GM18498 (cell line): ENCODE results near the gene PSAP.

ENCODE experiments used
- ATAC-seq: cut with Tn5 transposase; IDR thresholded peaks from one replicate; pipeline ENCODE4 v1.9.1; 2021; ENCODE audit warnings: mild to moderate bottlenecking, moderate library complexity; ENCODE audit not compliant: unreplicated experiment

PSAP gene

DNA sequence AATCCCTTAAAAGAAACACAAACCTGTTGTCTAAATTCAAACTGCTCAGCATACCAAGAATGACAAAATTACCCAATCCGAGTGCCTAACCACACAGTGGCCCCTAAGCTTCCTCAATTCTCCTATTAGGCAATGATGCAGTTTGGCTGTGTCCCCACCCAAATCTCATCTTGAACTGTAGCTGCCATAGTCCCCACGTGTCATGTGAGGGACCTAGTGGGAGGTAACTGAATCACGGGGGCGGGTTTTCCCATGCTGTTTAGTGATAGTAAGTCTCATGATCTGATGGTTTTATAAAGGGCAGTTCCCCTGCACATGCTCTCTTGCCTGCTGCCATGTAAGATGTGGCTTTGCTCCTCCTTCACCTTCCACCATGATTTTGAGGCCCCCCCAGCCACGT lies 21.9 kb downstream of the PSAP start:
- ATAC-seq, result no peak

DNA sequence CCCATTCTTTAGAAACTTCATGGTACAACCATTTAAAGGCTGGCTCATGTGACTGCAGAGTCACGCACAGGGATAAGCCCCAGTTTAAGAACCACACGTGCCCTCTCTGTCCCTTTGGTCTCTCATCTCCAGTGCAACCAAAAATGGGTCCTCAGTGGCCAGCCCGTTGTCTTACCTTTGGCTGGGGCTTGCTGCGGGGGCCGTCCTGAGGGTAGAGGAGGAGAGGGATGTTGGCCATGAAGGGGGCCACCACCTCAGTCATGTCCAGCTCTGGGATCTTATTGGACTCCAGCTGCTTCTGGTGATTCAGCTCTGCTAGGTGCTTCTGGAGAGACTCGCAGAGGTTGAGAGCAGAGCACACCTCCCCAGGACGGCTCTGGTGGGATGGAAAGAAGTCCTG lies 22.3 kb downstream of the PSAP start:
- no peak for ATAC-seq

DNA sequence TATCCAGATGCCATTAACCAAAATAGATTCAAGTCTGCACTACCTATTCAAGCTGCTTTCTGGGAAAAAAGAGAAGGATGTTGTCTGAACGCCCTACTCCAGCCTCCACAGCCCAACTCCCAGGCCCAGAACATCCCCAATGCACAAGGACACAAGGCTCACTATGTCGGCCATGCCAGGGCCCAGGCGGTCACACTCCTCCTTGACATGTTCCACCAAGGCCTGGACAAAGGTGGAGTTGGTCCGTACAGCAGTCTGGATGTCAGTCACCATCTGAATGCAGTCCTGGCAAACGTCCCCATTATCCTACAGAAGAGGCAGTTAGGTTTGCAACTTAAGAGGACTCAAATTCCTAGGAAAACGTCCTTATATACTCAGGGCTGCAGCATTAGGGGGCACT lies 23.2 kb downstream of the PSAP start:
- no peak for ATAC-seq

DNA sequence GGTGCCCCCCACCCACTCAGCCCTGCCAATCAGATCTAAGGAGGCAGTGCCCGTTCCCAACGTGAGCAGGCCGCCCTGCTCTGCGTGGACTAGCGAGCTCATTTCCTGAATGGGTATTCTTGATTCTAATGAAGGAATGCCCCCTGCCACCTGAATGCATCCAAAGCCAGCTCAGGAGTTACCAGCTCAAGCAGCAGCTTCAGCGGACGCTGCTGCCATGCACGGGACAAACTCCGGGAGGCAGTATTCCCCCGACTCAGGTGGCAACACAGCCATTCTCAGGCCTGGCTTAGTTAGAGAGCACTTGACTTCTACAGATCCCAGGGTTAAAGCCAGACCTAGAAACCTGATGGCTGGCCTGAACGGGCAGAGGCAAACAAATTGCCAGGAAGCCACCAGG lies 25.8 kb downstream of the PSAP start:
- no peak for ATAC-seq

DNA sequence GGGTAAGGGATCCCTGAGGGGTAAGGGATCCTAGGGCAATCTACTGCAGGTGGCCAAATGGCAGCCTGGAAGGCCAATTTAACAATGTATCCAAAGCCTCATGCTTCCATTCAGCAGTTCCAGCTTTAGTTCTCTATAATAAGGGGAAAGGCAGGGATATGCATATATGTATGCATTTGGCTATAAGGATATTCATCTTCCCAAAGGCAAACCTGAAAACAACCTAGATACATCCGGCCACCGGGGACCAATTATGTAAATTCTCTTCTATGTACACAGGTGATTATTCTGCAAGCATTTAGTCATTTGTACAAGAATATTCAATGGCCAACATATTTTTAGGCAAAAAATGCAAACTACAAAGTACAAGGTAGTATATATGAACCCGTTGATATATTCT lies 26.7 kb downstream of the PSAP start:
- no peak for ATAC-seq

DNA sequence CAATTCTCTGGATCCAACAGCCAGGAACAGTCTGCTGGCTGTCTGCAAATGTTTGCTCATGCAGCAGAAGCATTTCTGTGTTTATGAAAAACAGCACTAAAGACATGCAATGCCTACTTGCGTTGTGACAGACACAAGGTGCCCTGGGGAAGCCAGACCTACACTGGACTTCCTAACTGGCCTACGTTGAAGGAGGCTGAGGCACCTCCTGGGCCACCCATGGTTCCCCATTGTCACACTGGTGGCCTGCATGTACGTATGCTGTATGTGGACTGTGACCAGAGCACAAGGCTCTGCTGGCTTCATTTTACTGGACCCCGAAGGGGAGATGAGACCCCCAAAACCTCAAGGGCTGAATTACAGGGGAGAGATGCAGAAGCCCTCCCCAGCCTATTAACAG lies 27.7 kb downstream of the PSAP start:
- ATAC-seq, result no peak

DNA sequence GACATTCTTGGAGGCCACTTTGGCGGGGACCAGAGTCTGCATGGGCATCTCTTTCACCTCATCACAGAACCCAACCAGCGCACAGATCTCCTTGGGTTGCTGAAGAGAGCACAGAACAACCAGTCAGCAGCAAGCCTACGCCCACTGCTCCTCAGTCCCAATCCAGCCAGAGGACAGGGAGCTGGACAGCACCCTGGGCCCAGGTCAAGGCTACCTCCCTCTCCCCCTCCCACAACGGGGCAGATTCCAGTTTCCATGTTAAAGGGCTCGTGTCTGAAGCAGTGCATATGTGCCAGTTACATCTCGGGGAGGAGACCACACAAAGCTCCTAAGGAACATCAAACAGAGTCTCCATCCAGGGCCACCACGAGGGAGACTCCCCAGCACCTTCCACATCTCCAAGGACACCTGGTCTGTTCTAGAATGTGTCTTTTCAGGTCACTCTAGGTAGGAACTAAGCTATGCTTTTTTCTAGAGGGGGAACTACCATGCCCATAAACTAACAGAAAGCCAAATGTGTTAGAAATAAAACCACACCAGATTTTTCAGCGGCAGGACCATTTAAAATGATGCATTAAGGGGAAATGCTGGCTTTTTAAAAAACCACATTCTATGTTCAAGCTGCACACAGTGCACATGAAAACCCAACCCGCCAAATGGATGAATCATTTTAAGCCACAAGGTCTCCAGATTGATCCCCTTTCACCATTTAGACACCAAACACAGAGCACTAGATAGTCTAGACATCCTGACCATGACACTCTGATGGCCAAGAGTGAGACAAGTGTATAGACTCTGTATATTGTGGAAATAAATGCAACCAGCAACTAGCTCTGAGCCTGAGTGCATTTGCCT lies 28.9 kb downstream of the PSAP start:
- ATAC-seq, result no peak

DNA sequence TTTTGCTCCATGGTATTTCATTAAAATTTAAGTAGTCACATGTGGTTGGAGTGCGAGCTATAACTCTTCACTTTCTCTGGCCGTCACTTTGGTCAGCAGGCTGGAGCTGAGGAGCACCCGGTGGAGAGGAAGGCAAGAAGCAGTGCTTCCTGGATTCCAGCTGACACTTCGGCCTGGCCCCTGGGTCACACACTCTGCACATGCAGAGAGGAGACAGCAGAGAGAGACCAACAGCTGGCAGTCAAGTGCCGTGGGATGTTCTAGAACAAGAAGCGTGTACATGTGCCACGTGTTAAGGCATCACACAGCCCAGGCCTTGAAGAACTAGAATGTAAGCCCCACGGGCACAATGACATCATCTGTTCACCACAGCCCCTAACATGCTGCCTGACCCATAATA lies 30.1 kb downstream of the PSAP start:
- no peak for ATAC-seq

DNA sequence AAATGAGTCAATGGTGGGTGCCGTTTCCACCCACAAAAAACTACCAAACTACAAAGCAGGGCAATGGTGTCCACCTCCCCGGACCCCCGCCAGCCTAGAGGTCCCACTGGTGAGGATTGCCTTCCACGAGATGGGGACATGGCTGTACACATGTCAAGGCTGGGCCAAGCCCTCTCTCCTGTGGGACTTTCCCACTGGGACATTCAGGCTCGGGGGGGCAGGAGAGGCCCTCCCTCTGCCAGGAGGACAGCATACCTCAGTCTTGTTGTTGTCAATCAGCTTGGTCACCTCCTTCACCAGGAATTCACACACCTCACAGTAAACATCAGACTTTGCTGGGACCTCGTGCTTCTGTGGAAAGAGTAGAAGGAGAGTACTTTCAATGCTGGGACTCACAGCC lies 31.1 kb downstream of the PSAP start:
- ATAC-seq, result no peak

DNA sequence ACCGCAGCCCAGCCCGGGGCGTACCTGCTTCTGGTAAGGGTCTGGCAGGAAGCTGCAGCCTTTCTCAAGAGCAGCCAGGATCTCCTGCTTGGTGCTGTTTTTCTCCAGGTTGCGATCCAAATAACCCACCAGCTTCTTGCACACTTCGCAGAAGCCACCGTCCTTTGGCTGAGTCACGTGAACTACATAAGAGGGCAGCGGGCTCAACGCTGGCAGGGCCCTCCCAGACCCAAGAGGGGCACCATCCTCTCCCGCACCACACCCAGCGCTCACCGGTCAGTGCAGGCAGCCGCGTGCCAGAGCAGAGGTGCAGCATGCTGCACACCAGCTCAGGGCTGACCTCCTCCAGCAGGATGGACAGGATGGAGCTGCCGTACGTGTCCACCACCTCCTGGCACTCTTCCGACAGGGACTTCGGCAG lies 31.6 kb downstream of the PSAP start:
- ATAC-seq, result no peak

DNA sequence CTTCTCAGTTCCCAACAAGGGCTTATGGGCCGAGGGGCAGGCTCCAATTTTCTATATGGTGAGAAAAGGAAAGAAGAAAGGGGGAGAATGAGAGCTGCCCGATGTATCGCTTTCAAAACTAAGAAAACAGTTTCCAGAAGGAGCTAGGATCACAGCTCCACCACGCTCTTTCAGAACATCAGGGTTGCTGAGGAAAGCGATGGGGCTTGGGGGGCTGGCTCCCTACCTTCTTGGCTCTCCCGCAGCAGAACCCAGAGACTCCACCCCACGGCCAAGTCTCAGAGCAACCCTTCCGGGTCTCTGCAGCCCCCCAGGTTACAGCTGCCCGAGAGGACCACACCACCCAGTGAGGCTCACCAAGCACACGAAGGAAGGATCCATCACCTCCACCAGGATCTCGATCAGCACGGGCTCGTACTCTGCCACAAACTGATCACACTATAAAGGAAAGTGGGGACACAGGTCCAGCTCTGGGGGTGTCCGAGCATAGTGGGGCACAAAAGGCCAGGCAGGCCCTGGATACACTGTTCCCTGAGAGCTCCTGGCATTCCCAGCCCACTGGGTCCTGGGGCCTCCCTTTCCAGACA lies 32.3 kb downstream of the PSAP start:
- no peak for ATAC-seq

DNA sequence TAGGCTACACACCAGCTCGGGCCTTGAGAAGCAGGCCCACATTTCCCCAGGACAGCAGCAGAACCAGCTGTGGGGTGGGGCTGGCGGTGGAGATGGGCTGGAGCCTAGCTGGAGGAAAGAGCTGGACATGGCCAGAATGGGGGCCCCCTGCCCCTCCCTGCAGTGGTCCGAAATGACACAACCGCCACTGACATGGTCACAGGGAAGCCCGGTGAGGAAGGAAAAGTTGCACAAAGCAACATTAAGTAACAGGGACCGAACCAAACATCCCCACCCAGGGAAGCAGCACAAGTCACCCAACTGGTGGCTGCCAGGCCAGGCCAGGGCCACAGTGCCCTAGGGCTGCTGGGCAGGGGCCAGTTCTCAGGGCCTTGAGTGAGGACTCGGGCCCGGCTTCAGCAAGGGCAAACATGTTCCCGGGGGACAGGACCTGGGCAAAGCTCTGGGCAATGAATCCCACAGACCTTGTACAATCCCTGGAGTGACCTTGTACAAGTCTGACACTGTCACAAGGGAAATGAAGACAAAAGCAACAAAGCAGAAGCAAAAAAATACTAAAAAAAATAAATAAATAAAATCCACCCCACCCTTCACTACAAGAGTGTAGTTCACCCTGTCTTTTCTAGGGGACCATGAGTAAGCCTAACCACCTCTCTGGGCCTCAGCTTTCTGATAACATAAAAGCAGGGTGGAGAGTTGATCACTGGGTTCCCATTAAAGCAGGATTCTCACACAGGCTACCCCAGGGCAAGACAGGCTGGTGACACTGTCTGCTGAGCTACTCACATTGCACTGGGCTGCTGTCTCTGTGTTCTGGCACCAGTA lies 33.0 kb downstream of the PSAP start:
- no peak for ATAC-seq

DNA sequence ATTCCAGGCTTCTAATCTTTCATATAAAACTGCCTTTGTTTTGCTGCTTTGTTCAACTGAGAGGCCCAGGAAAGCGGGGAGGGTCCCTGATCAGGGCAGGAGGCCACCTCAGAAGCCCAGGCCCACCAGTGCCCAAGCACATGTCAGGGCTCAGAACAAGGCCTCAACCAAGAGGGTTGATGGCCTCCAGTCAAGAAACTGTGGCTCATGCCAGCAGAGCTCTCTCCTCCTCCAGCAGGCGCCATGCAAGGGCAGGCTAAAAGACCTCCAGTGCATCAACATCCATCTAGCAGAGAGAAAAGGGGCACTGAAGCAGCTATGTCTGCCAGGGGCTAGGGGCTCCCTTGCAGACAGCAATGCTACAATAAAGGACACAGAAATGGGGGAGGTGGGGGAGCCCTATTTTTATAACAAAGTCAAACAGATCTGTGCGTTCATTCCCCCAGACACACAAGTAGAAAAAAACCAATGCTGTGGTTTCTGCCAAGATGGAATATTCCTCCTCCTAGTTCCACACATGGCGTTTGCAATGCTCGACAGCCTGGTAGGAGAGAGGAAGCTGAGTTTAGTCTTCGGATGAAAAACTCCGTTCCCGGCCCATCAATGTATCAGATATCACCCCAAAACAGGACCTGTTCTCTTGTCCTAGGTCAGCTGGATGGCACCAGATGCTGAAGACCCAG lies 34.0 kb downstream of the PSAP start:
- no peak for ATAC-seq

DNA sequence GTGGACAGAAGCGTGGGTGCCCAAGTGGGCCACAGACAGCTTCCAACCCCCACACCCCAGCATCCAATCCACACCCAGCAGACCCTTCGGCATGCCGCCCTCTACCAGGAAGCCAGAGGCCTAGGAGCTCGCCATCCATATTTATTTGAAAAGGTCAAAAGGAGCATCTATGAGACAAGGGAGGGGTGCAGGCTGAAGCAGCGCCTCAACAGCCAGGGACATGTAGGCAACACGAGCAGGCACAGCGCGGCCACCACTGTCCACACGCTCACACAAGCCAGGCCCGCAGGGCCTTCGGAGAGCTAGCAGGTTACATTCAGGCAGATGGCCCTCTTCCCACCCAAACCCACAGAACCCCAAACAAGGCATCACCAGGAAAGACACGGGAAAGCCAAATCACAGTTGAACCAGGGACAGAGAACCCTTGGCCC lies 34.6 kb downstream of the PSAP start:
- ATAC-seq, result no peak

DNA sequence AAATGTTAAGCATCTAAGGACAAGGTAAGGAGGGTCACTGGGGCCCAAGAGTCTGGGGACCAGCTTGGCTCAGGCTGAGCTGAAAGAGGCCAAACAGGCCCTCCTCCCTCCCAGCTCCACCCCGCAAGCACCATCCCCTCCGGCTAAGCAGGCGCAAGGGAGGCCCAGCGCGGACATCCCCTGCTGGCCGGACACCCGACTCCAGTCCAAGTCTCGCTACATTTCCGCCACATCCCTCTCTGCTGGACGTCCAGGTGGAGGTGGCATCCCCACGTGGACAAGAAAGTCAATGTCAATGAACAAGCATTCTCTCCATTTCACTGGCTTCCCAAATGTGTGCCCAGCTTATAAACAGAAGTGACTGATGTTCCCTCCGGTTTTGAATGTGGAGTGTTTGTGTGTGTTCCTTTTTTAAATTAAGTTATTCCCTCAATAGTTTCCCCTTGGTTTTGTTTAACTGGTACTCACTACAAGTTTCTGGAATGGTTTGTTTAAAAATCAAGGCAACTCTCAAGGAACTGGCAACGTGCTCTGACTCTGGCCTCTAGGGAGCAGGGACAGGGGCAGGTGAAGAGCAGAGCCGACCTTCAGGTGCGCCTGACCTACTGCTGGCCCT lies 35.4 kb downstream of the PSAP start:
- no peak for ATAC-seq

DNA sequence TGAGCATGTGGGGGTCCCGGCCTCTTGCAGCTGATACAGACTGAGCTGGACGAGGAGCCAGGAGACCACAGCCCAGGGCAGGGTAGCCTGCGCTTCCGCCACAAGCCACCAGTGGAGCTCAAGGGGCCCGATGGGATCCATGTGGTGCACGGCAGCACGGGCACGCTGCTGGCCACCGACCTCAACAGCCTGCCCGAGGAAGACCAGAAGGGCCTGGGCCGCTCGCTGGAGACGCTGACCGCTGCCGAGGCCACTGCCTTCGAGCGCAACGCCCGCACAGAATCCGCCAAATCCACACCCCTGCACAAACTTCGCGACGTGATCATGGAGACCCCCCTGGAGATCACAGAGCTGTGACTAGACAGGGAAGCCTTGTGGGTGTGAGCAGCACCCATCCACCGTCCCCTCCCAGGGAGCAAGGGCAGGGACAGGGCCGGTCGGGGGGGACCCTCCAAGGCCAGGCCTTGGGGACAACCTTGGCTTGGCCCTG lies 36.1 kb downstream of the PSAP start:
- ATAC-seq, result no peak

DNA sequence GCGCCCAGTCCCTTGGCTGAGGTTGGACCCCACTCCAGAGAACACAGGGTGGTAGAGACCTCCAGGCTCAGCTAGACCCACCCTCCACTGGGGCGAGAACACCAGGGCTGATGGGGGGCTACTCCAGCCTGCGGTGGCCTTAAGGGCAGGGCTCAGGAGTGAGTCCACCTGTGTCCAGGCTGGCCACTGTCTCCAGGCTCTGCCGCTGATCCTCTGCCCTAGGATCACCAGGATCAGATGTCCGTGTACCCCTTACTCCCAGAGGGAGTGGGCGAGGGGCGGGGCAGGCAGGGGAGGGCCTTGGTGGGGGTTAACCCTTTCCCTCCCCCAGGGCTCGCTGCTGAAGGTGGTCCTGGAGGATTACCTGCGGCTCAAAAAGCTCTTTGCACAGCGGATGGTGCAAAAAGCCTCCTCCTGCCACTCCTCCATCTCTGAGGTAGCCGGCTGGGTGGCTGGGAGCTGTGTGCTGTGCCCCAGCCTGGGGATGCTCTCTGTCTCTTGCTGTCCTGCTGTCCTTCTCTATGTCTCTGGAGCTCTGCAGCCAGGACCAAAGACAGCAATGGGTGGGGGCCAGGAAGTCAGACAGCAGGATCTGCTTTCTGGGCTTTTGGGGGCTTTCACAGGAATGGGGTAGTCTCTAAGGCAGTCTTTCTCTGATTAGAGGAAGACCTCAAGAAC lies 38.0 kb downstream of the PSAP start:
- ATAC-seq, result no peak

DNA sequence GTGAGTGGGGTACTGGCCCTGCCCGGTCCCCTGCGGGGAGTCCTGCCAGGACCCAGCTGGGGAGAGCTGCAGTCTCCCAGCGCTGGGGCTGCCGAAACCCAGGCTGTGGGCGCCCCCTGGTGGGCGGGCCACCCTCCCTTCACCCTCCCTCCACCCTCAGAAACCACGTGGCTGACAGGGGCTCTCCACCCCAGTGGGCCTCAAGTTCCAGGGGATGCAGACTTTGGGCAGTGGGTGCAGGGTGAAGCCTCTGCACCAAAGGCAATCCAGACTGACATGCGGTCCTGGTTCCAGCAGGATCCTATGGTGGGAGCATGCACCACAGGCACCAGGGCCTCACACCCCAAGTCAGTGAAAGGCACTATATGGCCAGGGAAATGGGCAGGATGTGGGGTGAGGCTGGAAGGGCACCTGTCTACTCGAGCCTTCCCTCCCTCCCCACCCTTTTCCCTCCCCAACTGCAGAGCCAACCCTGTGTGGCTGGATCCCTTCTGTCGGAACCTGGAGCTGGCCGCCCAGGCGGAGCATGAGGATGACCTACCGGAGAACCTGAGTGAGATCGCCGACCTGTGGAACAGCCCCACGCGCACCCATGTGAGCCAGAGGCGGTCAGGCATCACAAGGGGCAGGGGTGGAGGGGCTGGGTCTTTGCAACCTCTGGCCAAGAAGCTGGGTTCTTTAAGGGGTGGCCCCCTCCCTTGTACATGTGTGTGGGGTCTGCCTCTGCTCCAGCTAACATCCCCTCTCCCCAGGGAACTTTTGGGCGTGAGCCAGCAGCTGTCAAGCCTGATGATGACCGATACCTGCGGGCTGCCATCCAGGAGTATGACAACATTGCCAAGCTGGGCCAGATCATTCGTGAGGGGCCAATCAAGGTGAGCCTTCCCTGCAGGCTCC lies 38.8 kb downstream of the PSAP start:
- ATAC-seq, result peak; percentile 64

DNA sequence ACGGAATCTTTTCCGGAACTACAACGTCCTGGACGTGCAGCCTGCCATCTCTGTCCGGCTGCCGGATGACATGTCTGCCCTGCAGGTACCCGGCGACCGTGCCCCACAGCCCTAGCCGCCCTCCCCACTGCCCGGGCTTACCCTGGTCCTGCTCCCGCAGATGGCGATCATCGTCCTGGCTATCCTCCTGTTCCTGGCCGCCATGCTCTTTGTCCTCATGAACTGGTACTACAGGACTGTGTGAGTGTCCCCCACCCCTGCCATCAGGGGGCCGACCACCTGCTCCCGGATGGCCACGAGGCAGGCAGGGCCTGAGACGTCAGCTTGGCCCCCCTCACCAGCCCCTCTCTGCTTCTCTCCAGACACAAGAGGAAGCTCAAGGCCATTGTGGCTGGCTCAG lies 39.7 kb downstream of the PSAP start:
- ATAC-seq, result no peak
